GM12873 (cell line): ENCODE measurements around the gene NKAIN2.

Experiments used
- TF ChIP-seq, protein P1 (sequence below): IDR thresholded peaks from 2 replicates; pipeline ENCODE4 v1.5.1; 2012; ENCODE audit warnings: low read depth, mild to moderate bottlenecking, moderate library complexity, low read length, control low read depth; ENCODE audit not compliant: insufficient read depth; ENCODE audit errors: missing control alignments

Gene NKAIN2

DNA sequence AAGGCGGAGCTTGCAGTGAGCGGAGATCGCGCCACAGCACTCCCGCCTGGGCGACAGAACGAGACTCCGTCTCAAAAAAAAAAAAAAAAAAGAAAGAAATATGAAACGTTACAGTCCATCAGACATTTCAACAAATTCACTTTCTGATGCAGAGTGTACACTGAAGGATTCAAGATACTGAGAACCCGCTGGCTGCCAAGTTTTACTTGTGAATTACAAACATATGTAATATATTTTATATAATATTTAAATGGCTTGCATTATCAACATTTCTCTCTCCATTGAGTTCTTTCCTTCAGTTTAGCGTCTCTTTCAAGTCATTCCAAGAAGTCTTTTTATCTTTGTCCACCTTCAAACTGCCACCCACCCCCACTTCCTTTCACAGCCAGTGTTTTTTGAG lies 917.7 kb downstream of the NKAIN2 start:
- TF ChIP-seq, protein P1, sequence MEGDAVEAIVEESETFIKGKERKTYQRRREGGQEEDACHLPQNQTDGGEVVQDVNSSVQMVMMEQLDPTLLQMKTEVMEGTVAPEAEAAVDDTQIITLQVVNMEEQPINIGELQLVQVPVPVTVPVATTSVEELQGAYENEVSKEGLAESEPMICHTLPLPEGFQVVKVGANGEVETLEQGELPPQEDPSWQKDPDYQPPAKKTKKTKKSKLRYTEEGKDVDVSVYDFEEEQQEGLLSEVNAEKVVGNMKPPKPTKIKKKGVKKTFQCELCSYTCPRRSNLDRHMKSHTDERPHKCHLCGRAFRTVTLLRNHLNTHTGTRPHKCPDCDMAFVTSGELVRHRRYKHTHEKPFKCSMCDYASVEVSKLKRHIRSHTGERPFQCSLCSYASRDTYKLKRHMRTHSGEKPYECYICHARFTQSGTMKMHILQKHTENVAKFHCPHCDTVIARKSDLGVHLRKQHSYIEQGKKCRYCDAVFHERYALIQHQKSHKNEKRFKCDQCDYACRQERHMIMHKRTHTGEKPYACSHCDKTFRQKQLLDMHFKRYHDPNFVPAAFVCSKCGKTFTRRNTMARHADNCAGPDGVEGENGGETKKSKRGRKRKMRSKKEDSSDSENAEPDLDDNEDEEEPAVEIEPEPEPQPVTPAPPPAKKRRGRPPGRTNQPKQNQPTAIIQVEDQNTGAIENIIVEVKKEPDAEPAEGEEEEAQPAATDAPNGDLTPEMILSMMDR = no peak

DNA sequence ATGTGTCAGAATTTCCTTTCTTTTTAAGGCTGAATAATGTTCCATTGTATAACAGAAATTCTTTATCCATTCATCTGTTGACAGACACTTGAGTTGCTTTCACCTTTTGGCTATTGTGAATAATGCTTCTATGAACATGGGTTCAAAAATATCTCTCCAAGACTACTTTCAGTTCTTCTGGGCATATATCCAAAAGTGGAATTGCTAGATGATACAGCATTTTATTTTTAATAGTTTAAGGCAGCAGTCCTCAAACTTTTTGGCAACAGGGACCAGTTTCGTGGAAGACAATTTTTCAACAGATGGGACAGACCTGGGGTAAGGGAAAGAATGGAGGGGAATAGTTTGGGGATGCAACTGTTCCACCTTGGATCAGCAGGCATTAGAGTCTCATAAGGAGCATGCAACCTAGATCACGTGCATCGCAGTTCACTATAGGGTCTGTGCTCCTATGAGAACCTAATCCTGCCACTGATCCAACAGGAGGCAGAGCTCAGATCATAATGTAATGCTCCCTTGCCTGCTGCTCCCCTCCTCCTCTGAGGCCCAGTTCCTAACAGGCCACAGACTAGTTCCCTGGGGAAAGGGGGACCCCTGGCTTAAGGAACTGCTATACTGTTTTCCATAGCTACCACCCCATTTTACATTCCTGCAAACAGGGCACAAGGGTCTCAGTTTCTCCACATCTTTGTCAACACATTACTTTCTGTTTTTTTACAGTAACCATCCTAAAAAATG lies 918.6 kb downstream of the NKAIN2 start:
- TF ChIP-seq, protein P1 = no peak

DNA sequence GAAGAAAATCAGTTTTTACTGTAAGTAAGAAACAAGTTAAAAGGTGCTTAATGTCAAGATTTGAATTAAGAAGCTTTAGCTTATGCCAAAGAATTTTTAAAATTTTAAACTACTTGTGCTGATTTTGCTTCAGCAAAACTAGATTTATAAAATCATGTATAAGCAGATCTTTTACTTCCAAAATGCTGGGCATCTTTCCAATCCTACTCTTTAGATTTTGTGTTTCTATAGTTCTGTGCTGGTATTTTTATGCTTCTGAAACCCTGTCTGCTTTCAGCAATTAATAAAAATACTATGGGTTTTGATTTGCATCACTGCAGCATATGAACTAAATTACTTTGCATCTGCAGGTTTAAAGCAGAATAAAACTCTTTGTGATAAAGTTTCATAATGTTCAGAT lies 920.0 kb downstream of the NKAIN2 start:
- TF ChIP-seq, protein P1 = no peak

DNA sequence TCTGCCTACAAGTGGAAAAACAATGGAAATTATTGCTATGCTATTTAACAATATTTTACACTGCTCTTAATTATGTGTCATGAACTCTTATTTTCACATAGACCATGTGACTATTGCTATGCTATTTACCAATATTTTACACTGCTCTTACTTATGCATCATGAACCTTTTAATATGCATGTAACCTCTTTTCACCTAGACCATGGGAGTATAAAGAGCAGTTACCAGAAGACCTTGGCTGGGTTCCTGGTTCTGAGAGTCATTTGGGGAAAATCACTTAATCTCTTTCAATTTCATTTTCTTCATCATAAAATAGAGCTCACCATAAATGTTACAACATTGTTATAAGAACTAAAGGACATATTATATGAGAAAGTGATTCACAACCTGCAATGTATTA lies 934.8 kb downstream of the NKAIN2 start:
- TF ChIP-seq, protein P1 = no peak

DNA sequence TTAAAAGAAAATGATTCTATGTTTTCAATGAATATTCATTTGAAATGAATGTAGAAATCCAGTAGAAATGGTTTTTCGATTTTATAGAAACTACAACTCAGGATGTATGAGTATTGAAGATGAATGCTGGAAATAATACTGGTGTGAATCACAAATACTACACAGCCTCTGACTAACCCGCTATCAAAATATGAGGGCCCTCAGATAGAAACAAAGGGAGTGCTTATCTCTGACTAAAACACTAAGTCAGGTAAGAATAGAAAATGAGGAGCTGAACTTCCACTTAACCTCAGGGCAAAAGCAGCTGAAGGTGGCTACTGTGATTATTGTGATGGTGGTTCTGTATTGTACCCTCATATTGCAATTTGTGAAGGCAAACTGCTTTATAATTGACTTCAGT lies 937.7 kb downstream of the NKAIN2 start:
- TF ChIP-seq, protein P1 = no peak

DNA sequence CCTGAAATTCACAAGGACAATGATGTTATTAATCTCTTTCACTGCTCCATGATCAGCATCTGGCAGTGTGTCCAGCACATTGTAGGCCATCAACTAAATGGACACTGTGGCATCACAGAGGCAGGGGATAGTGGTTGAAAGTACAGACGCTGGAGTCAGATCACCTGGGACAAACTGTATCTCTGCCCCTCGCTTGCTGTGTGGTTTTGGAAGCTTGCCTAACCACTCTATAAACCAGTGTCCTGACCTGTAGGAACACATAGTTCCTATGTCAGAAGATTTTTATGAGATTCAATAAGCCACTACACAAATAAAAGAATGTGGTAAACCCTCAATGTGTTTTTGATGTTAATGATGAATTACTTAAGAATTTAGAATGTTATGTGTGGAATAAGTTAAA lies 939.3 kb downstream of the NKAIN2 start:
- TF ChIP-seq, protein P1 = no peak

DNA sequence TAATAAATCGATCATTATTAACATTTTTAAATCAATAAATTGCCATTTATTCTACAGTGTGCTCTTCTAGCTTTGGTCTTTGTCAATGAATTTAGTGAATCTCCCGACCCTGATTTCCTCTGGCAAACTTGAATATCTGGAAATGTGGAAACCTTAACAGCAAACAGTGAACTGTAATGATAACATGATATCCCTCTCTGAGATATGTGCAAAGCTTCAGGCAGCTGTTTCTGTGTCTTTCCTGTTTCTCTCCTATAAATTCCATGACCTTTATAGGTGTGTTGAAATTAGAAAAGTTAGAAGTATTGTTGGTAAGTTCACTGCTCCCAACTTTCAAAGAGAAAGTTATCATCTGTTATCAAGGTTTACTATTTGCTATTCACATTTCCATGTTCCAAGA lies 939.8 kb downstream of the NKAIN2 start:
- TF ChIP-seq, protein P1 = no peak
